ENCODE measurements around the gene CSRP2. TPM values are rescaled to one million over a fixed set of nuclear protein-coding genes. Genes with fewer than 3 reads are reported as not detected.

The CSRP2 gene
- total RNA-seq, result 50.2 and 139 TPM in 2 replicates

DNA sequence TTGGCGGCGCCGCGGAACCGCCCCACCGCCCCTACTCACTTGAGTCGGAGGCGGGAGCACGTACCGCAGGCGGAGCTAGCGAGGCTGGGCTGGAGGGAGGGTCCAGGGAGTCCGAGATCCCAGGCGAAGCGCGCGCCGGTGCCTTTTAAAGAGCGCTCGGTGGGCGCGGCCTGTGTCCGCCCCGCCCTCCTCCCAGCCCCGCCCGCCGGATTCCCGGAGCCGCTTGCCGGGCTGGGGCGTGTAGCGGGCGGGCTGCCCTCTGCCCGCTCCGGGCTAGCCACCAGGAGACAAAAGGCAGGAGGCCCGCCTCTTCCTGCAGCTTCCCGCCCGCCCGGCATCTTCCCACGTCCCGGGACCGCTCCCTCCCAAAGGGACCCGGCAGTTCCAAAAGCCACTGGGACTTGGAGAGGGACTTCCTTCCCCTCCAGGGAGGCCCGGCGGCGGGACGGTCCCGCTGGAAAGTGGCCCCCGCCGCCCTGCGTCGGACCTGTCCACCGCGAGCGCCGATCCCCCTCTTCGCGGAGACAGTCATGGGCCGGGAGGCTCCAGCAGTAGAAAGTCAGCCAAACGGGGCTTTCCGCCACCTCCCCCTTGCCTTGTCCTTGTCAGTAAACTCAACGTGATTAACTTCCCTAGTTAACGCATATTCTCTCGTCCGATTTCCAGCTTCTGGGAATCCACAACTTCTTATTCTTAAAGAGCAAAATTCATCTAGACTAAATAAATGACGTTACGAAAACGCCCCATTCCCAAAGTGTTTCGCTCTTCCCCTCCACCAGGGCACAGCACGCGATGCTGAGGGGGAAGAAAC is at the start of gene CSRP2:
CSRP2 (minus strand) TSS at position 121 of the 811 bp plus-strand sequence. CDS start 12,759 bp downstream, outside the sequence.
- peak; percentile 61 for DNase-seq (ENCODE audit: low read depth)

DNA sequence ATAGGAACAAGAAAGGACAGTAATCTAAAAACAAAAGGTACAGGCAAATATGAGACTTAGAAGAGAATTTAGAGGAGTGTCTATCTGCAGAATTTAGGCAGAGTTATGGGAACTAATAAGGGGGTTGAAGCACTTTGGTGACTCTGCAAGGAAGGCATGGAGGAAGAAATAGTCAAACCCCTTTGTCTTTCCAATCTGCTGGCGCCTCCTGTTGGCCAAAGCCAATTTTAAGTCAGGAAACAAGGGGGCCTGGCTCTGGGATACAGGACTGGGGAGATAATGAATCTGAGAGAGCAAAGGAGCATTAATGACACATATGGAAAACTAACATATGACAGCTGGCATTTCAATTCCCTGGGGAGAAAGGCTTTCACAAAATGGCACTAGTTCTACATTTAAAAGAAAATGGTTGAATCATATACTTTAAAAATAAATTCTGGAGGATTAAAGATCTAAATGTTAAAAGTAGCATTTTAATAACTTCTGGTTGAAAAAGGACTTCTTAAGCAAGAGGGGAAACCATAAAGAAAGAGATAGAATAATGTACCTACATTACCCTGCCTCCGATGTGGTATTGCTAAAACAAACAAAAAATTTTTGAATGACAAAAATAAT is 48.5 kb upstream of the CSRP2 start:
- no peak for DNase-seq (ENCODE audit: low read depth)

DNA sequence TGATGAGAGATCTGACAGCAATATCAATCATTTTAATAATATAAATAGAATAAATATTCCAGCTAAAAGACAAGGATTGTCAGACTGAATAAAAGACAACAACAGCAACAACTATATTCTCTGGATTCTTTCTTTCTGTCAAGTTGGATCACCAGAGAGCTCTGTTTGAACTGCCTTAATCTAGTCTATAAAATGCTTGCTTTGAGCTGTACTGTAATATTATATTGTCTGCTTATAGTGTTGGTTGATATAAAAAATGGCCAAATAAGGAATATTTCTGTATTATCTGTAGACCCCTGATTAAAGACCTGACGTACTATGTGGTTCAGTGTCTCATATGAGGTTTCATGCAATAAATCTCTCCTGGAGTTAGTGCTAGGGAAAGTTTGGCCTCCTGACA is 46.3 kb upstream of the CSRP2 start:
- no peak for DNase-seq (ENCODE audit: low read depth)

DNA sequence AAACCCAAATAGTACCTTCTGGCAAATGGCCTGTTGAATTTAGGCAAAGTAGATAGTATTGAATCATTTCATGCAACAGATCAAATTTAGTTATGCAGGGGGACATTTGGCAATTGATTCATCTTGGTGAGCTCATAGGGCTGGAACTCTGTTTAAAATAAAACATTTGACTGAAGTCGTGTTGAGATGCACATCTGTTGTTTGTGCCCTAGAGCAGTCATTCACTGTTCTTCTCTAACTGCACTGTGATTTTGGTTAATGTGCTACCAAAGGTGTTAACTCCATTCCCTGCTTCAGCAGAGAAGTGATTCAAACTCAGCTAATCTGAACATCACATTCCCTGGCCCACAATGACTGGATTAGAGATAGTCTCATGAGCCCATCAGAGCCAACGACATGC is 44.0 kb upstream of the CSRP2 start:
- peak; percentile 74 for DNase-seq (ENCODE audit: low read depth)

DNA sequence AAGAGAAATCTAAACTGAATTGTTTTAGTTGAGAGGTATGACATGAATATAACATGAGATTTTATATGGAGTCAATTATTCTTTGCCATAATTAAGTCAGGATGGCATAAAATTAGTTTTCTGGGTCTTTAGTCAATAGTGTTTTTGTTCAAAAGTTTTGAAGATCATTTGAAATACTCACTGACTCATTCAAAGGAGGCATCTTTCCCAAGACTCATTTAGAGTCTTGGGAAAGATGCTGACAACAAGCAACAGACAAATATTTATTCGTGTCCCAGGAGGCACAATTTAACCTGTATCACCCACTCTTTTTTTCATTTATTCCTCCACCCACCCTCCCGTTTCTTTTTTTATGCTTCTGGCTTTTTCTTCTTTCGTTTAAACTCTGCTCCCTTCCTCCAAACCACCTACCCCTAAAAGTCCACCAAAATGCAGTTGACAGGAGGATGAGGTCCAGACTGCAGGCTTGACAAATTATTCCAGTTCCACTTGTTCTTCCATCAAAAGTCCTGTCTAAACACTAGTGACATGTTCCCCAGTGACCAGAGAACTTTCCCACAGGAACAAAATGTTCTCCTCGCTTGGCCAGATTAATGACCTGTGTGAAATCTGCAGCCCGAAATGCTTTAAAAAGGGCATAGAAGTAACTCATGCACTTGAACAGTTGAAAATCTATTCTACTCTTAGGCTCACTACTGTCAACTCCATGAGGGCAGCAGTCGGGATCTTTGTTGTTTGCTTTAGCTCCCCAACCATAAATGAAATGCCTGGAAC is 43.3 kb upstream of the CSRP2 start:
- no peak for DNase-seq (ENCODE audit: low read depth)

DNA sequence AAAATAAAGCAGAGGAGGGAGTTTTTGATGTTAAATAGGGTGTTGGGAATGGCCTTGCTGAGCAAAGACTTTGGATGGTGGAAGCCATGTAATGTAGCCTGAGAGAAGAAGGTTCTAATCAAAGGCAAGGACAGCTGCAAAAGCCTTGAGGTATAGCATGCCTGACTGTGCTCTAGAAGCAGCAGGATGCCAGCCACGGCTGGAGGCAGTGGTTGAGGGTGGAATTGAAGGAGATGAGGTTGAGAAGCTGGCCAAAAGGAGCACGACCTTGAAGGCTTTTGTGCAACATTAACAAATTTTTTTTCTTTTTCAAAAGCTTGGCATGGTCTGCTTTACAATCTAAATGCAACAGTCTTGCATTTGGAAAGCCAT is 42.3 kb upstream of the CSRP2 start:
- no peak for DNase-seq (ENCODE audit: low read depth)

DNA sequence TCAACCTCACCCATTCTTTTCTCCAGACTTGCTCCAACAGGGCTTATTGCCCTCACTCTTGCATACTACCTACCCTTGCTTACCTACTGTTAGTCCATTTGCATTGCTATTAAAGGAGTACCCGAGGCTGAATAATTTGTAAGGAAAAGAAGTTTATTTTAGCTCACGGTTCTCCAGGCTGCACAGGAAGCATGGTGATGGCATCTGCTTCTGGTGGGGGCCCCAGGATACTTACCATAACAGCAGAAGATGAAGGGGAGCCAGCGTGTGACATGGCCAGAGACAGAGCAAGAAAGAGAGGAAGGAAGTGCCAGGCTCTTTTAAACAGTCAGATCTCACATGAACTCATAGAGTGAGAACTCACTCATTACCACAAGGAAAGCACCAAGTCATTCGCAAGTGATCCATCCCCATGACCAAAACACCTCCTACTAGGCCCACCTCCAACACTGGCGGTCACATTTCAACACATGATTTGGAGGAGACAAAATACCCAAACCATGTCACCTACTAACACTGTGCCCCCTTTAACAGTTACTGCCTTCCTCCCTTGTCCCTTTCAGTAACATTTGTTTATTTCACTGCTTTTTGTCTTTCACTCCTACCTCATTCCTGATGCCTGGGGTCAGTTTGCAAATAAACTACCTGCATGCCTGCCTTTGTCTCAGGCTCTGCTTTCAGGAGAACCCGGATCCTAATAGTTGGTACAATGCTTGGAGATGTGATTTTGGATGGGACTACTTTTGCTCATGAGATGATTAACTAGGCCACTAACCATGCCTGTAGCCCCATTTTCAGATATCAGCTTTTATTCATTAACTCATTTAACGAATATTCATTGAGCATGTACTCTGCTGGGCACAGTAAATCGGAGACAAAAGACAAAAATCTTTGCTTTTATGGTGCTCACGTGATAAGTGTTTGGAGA is 41.6 kb upstream of the CSRP2 start:
- no peak for DNase-seq (ENCODE audit: low read depth)

DNA sequence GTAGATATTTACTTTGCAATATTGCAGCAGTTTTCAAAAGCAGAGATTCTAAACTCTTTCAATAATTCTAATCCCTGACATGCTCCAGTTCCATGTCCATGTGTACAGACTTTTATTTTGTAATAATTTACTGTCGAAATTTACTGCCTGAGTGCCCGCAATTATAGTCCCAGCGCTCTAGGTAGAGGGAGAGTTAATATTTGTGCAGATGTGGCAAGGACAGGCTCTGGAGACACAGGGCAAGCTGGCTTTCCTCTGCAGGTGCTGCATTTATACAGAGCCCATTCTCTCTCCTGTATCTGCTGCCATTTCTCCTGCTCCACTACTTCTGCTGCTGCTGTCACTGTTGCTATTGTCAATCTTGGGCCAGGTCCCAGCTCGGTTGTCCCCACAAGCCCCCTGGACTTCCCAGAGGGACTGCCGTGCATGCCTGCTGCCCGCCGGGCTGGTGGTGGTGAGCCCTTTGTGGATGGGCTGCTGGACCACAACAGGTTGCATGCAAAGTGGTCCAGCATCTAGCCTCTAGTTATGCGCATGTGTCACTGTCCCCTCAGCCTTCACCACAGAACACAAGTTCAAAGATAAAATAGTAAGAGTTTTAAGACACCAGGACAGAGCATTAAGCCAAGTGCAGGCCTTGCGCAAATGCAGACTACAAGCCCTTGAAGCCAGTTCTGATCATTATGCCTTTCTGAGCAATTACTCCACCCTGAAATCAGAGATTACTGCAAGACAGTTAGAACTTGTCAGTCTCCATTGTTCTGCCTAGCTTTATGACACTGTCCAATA is 40.8 kb upstream of the CSRP2 start:
- DNase-seq (ENCODE audit: low read depth), result no peak

DNA sequence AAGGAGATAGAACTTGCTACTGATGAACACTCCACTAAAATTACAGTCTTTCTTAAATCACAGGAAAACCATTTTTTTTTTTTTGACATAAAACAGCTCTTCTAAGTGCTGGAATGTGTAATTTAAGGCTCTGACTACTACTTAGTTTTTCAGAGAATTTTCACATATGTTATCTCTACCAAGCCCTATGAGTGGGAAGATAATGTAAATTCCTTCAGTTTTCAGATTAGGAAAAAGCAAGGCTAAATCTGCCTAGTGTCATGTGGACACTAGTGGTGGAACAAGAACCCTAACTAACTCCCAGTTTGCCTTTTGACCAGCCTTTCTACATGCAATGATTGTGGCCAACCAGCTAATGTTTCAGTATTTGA is 37.3 kb upstream of the CSRP2 start:
- no peak for DNase-seq (ENCODE audit: low read depth)

DNA sequence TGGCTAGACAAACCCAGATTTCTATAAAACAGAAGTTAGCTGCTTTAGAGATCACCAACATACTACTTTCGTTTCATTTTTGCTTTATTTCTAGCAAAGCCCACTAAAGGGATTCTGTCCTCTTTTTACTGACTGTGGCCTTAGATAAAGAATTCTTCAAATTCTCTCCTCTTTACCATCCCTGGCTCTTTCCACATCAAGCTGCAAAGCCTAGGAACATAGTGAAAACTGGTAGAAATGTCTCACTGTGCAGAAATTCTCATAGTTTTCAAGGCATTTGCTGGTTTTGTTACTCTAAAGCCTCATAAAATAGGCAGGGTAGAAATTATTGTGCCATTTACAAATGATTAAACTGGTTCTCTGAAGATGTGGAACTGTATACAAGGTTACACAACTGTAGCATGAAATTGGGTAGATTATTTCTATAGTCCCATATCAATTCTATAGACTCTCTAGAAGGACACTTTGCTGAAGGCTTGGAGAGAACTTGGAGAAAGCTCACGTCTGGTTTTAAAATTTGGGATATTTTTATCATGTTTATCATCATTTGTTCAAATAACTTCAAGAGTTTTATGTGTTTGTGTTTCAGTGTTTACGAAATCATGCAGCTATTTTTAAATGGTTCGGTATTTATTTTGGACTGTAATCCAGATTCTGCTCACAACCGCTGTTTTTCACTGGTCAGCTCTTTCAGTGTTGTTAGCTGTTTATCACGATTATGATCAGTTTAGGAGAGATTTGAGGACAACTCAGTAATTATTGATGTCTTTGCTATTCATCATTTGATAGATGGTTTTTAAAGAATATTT is 36.7 kb upstream of the CSRP2 start:
- no peak for DNase-seq (ENCODE audit: low read depth)

DNA sequence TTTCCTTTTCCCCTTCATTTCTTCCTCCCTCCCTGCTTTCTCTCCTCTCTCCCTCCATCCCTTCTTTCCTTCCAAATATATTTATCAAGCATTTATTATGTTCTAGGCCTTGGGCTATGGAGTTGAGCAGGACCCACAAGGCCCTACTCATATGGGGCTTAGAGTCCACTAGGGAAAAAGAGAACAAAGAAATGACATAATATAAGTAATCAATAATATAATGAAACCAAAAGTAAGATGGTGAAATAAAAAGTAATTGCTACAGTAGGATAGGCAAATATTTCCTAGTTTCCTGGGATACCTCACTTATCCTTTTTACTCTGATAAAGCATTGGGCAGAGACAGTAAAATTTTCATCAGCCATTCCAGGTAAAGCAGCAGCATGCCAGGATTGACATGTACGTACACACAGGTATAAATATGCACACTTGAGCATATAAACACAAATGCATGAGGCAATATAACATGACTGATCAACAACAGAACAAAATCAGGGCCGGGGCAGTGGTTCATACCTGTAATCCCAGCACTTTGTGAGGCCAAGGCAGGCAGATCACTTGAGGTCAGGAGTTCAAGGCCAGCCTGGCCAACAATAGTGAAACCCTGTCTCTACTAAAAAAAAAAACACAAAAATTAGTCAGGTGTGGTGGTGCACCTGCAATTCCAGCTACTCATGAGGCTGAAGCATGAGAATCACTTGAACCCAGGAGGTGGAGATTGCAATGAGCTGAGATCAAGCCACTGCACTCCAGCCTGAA is 35.5 kb upstream of the CSRP2 start:
- no peak for DNase-seq (ENCODE audit: low read depth)

DNA sequence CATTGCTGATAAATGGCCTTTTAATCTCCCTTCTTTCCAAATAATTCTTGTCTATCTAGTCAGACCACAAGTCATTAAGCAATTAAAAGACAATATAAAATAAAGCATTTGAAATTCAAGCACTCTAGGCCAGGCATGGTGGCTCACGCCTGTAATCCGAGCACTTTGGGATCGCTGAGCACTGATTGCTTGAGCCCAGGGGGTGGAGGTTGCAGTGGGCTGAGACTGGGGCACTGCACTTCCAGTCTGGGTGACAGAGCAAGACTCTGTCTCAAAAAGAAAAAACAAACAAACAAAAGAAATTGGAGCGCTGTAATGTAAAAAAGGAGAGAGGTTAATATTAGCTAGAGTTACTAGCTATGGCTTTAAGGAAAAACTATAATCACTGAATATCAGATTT is 30.5 kb upstream of the CSRP2 start:
- no peak for DNase-seq (ENCODE audit: low read depth)

DNA sequence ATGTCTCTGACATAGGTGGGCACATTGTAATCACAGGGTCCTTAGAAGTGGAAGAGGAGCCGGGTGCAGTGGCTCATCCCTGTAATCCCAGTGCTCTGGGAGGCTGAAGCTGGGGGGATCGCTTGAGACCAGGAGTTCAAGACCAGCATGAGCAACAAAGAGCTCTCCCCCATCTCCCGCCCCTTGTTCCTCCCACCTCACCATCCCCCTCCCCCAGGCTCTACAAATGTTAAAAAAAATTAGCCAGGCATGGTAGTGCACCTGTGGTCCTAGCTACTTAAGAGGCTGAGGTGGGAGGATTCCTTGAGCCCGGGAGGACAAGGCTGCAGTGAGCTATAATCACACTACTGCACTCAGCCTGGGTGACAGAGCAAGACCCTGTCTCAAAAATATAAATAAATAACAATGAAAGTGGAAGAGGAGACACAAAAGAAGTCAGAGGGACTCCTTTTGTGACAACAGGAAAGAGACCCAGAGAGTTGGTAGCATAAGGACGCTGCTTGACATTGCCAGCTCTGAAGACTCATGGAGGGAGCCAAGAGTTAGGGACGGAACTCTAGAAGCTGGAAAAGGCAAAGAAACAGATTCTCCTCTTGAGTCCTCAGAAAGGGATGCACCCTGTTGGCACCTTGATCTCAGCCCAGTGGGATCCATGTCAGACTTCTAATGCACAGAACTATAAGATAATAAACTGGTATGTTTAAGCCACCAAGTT is 29.6 kb upstream of the CSRP2 start:
- no peak for DNase-seq (ENCODE audit: low read depth)

DNA sequence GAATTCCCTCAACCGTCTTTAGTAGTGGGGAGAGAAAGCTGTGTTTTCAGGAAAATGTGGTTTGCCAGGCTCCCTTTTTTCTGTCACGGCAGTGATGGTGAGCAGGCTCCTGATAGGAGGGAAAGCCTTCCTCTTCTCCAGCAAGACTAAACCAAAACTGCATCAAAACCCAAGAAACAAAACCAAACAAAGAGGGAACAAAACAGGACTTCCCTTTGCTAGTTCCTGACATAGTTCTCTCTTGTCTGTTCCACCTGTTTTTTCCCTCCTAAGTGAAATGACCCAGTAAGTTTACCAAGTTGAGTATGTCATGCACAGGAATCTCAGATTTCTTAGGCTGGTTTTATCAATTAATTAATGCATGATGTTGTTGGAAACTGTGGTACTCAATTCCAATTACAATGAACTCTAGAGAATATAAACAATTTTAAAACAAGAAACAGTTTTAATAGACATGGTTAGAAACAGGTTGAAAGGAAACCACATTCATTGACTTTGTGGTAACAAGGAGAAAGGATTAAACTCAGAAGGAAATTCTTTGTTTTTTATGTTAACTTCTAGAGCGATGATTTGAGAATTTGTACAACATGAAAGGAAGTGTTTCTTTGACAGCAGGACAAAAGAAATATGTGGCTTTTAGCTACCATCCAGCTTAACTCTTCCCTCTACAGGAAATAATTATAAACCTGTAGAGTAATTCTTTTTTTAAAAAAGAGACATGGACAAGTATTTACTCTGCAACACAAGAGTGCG is 23.0 kb upstream of the CSRP2 start:
- no peak for DNase-seq (ENCODE audit: low read depth)

DNA sequence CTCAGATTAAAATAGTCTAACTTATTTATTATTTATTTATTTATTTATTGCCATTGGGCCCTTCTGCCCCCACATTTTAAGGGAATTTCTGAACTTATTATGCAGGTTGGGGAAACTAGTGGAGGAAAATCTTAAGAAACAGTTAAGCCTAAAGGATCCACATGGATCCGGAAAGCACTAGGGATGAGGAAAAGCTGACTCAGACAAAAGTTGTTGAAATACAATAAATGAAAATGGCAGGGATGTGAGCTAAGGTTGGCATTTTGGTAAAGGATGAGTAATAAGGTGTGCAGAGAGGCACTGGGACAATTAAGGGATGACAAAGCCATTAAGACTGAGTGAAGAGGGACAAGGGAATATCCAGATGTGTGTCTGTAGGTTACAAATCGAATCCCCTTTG is 20.7 kb upstream of the CSRP2 start:
- no peak for DNase-seq (ENCODE audit: low read depth)

DNA sequence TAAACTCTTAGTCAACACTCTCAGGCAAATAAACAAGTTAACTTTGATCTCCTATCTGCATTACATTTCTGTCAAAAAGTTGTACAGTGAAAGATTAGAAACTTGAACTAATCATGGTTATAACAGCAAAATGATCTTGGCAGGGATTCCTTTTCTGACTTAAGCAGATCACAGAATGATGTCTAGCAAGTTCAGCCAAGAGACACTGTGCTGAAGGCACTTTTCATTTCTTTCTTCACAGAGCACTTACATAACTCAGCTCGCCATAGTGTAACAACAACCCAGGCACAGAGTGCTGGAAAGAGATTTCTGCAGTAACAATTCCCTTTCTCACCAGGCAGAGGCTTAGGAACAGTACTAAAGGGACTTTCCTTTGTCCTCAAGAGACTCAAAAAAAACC is 19.6 kb upstream of the CSRP2 start:
- DNase-seq (ENCODE audit: low read depth), result no peak

DNA sequence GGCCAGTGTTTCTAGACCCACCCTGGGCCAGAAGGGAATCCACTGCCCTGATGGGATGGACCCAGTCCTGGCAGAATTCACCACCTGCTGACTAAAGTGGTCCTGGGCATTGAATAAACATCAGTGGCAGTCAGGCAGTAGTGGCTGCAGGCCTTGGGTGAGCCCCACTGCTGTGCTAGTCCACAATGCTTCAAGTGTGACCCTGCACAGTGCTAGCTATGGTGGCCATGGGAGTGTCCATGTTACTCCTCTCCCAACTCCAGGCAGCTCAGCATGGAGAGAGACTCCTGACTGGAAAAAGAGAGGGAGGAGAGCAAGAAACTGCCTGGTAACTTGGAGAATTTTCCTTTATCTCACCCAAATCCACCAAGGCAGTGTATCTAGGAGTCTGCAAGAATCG is 17.5 kb upstream of the CSRP2 start:
- no peak for DNase-seq (ENCODE audit: low read depth)

DNA sequence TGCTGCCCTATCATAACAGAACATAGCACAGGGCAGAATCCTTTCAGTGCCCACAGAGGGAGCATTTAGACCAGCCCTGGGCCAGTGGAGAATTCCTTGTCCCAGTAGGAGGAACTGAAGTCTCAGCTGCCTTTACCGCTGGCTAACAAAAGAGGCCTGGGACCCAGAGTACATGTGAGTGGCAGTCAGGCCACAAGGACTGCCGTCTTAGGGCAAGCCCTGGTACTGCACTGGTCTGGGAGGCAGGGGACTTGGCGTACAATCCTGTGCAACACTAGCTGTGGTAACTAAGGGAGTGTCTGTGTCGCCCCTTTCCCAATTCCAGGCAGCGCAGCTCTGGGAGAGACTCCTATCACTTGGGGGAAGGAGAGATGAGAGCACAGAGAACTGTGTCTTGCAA is 17.0 kb upstream of the CSRP2 start:
- no peak for DNase-seq (ENCODE audit: low read depth)

All from renal cortical epithelial cell (primary cell).